SU-DHL-6 (cell line): ENCODE measurements around the gene MRPL55.

Source experiments
- EZH2phosphoT487 ChIP-seq: fragments of 200-600 bp; sonication (generic), shearing (Covaris generic); conservative IDR thresholded peaks from 2 replicates; pipeline ENCODE4 v1.6.1; 2018; ENCODE audit warnings: mild to moderate bottlenecking, antibody characterized with exemption, low read length, moderate library complexity, mixed read lengths
- TF ChIP-seq, protein P1 (sequence below): fragments of 200-600 bp; sonication (generic); IDR thresholded peaks from one replicate; pipeline ENCODE4 v1.5.1; 2017; ENCODE audit warnings: antibody characterized with exemption, mild to moderate bottlenecking, low read length, moderate library complexity; ENCODE audit not compliant: insufficient read depth, poor library complexity, severe bottlenecking

GRCh38 chr1:228066891-228067654, 42.0 kb downstream of the MRPL55 start:
- TF ChIP-seq, protein P1, sequence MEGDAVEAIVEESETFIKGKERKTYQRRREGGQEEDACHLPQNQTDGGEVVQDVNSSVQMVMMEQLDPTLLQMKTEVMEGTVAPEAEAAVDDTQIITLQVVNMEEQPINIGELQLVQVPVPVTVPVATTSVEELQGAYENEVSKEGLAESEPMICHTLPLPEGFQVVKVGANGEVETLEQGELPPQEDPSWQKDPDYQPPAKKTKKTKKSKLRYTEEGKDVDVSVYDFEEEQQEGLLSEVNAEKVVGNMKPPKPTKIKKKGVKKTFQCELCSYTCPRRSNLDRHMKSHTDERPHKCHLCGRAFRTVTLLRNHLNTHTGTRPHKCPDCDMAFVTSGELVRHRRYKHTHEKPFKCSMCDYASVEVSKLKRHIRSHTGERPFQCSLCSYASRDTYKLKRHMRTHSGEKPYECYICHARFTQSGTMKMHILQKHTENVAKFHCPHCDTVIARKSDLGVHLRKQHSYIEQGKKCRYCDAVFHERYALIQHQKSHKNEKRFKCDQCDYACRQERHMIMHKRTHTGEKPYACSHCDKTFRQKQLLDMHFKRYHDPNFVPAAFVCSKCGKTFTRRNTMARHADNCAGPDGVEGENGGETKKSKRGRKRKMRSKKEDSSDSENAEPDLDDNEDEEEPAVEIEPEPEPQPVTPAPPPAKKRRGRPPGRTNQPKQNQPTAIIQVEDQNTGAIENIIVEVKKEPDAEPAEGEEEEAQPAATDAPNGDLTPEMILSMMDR: no peak
- no peak for TF ChIP-seq EZH2phosphoT487
